ENCODE measurements around the gene SEZ6L2. TPM values are rescaled to one million over a fixed set of nuclear protein-coding genes. Genes with fewer than 3 reads are reported as not detected.

Gene SEZ6L2
- total RNA-seq, 4 donors from 2014 or later = 0.66 to 5.6 (median 0.75) TPM; not detected in 1

DNA sequence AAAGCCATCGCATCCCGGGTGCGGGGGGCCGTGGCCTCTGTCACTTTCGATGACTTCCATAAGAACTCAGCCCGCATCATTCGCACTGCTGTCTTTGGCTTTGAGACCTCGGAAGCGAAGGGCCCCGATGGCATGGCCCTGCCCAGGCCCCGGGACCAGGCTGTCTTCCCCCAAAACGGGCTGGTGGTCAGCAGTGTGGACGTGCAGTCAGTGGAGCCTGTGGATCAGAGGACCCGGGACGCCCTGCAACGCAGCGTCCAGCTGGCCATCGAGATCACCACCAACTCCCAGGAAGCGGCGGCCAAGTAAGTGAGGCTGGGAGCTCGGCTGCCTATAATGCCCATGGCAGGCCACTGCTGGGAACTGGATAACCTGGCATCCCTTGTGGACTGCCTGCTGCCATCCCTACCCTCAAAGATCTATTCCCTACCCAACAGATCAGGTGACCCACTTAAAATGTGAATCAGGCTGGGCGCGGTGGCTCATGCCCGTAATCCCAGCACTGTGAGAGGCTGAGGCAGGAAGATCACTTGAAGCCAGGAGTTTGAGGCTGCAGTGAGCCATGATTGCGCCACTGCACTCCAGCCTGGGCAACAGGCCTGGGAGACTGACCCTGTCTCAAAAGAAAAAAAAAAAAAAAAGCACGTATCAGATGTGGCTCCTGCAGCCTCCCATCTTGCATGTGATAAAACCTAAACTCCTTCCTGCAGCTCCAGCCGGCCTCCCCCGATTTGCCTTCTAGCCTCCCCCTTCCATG, 54.6 kb downstream of the SEZ6L2 start:
- TF ChIP-seq CTCF (IDR thresholded peaks at IDR 0.05; ENCODE audit: low read depth) = no peak

DNA sequence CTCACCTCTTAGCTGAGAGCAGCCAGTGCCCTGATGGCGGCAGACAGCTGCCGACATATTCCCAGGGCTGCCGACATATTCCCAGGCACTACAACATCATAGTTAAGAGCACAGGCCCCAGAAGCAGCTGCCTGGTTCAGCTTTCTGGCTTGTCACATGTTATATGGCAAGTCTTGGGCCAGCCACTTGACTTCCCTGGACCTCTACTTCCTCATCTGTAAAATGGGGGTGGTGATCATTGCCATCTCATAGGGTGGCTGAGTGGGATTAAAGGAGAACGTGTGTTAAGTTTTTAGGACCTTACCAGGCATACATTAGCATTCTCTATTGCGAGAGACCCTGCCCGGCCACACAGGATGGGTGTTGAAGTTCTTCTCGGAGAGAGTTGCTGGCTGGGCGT, 55.4 kb downstream of the SEZ6L2 start:
- no peak for TF ChIP-seq CTCF (IDR thresholded peaks at IDR 0.05; ENCODE audit: low read depth)

DNA sequence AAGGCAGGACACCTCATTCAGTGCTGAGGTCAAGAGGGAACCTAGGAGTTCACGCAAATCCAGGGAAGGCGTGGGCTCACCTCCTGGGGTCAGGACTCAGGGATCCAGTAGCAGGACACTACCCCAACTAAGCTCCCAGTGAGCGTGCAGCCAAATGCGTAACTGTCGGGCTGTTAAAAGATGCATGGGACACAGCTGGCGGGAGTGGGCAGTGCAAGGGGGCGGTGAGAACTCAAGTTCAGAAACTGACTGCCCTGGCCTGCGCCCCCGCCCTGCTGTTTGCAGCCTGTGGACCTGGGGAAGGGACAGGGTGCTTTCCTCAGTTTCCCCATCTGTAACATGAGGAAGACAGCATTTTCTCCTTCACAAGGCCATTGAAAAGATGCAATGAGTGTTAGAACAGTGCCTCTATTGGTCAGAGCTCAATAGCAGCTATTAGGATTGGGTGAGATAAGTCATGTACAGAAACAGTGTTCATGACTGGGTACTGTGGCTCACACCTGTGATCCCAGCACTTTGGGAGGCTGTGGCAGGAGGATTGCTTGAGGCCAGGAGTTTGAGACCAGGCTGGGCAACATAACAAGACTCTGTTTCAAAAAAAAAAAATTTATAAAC, 56.5 kb downstream of the SEZ6L2 start:
- no peak for TF ChIP-seq CTCF (IDR thresholded peaks at IDR 0.05; ENCODE audit: low read depth)

DNA sequence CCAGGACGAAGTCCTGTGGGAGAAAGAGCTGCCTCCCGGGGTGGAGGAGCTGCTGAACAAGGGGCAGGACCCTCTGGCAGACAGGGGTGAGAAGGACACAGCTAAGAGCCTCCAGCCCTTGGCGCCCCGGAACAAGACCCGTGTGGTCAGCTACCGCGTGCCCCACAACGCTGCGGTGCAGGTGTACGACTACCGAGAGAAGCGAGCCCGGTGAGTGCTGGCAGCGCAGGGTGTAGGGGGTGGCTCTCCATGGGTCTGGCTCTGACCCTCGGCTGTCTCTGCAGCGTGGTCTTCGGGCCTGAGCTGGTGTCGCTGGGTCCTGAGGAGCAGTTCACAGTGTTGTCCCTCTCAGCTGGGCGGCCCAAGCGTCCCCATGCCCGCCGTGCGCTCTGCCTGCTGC, 57.7 kb downstream of the SEZ6L2 start:
- TF ChIP-seq CTCF (IDR thresholded peaks at IDR 0.05; ENCODE audit: low read depth) = no peak

GRCh38 chr16:29840240-29840639, 59.1 kb downstream of the SEZ6L2 start:
- no peak for TF ChIP-seq CTCF (IDR thresholded peaks at IDR 0.05; ENCODE audit: low read depth)

DNA sequence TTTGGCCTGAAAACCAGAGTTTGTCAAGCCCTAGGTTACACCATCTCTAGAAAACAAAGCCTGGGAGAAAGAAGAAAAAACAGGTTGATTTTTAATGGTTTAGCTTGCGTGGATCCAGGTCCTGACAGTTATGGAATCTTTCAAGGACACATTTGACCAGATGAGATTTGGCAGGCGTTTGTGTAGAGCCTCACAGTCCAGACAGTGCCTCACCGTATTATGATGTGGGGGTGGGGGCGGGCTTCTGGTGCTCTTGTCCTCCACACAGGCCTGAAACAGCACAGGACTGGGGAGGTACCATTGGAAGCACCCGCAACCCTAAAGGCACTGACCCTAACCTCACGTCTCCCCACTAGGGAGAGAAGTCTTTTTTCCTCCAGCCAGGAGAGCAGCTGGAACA, 59.5 kb downstream of the SEZ6L2 start:
- TF ChIP-seq CTCF (IDR thresholded peaks at IDR 0.05; ENCODE audit: low read depth) = no peak

- TF ChIP-seq CTCF (IDR thresholded peaks at IDR 0.05; ENCODE audit: low read depth) = no peak
Measured at GRCh38 chr16:29837841-29838240, 61.5 kb downstream of the SEZ6L2 start.

Measured in subcutaneous adipose tissue (tissue), 4 donors.